ENCODE results near the gene CSNK1D. TPM values are rescaled to one million over a fixed set of nuclear protein-coding genes. Genes with fewer than 3 reads are reported as not detected.

Gene CSNK1D
- polyA plus RNA-seq, 1 donor = 125 TPM

- DNase-seq = no peak
Measured at GRCh38 chr17:82313195-82314011, 39.9 kb upstream of the CSNK1D start.

GRCh38 chr17:82311971-82312370 is 38.5 kb upstream of the CSNK1D start:
- no peak for DNase-seq

- DNase-seq = no peak
Measured at GRCh38 chr17:82310877-82311276, 37.4 kb upstream of the CSNK1D start.

- no peak for DNase-seq
Measured at GRCh38 chr17:82309656-82310570, 36.4 kb upstream of the CSNK1D start.

- no peak for DNase-seq
Measured at GRCh38 chr17:82305727-82306300, 32.3 kb upstream of the CSNK1D start.

GRCh38 chr17:82304826-82305726 is 31.6 kb upstream of the CSNK1D start:
- no peak for DNase-seq

- DNase-seq = no peak
Measured at GRCh38 chr17:82303944-82304808, 30.7 kb upstream of the CSNK1D start.

- no peak for DNase-seq
Measured at GRCh38 chr17:82302991-82303943, 29.8 kb upstream of the CSNK1D start.

GRCh38 chr17:82302568-82302963 is 29.1 kb upstream of the CSNK1D start:
- DNase-seq = no peak

- DNase-seq = no peak
Measured at GRCh38 chr17:82301916-82302567, 28.5 kb upstream of the CSNK1D start.

- DNase-seq = no peak
Measured at GRCh38 chr17:82301300-82301915, 27.9 kb upstream of the CSNK1D start.

GRCh38 chr17:82300707-82301270 is 27.3 kb upstream of the CSNK1D start:
- no peak for DNase-seq

GRCh38 chr17:82300228-82300627 is 26.7 kb upstream of the CSNK1D start:
- DNase-seq = no peak

GRCh38 chr17:82299452-82299851 is 26.0 kb upstream of the CSNK1D start:
- no peak for DNase-seq

- DNase-seq = no peak
Measured at GRCh38 chr17:82298538-82299421, 25.3 kb upstream of the CSNK1D start.

- DNase-seq = no peak
Measured at GRCh38 chr17:82297714-82298537, 24.4 kb upstream of the CSNK1D start.
